LNCaP clone FGC (cell line): Measurements from ENCODE around the gene CFAP92.

Experiments used
- DNase-seq: peaks from one replicate; pipeline ENCODE4 v3.0.0-alpha.2; 2011; ENCODE audit warnings: low read depth
- H3K4me3 ChIP-seq: 2 replicates; pipeline ENCODE4 v1.5.1; 2011; ENCODE audit warnings: mild to moderate bottlenecking, low read depth, low read length, control low read depth
- CTCF ChIP-seq: IDR thresholded peaks from 2 replicates; pipeline ENCODE4 v1.5.1; 2012; ENCODE audit warnings: mild to moderate bottlenecking; ENCODE audit not compliant: control insufficient read depth, insufficient read depth; ENCODE audit errors: extremely low read depth

CFAP92 gene

GRCh38 chr3:129014793-129015345 lies 21.0 kb upstream of the CFAP92 start:
- no peak for DNase-seq
- no peak overlapping the region for H3K4me3 ChIP-seq
- no peak for TF ChIP-seq CTCF

- no peak for TF ChIP-seq CTCF
- H3K4me3 ChIP-seq: no peak overlapping the region
- DNase-seq: no peak
These were observed 20.3 kb upstream of the CFAP92 start for GRCh38 chr3:129014148-129014547.

- no peak overlapping the region for H3K4me3 ChIP-seq
- TF ChIP-seq CTCF: no peak
- DNase-seq: no peak
These were observed 19.6 kb upstream of the CFAP92 start for GRCh38 chr3:129013491-129013891.

- TF ChIP-seq CTCF: no peak
- DNase-seq: no peak
- H3K4me3 ChIP-seq: no peak overlapping the region
These were observed 16.6 kb upstream of the CFAP92 start for GRCh38 chr3:129010310-129010956.

- no peak for DNase-seq
- no peak for TF ChIP-seq CTCF
- no peak overlapping the region for H3K4me3 ChIP-seq
These were observed 15.4 kb upstream of the CFAP92 start for GRCh38 chr3:129009266-129009665.

- no peak for TF ChIP-seq CTCF
- no peak overlapping the region for H3K4me3 ChIP-seq
- DNase-seq: no peak
These were observed 13.9 kb upstream of the CFAP92 start for GRCh38 chr3:129007792-129008191.

GRCh38 chr3:129006864-129007263 lies 13.0 kb upstream of the CFAP92 start:
- H3K4me3 ChIP-seq: no peak overlapping the region
- TF ChIP-seq CTCF: no peak
- no peak for DNase-seq
